Liver (tissue), 9 donors: ENCODE data around the gene ACBD3. TPM values are rescaled to one million over a fixed set of nuclear protein-coding genes. Genes with fewer than 3 reads are reported as not detected.

Experiments used
- DNase-seq: peaks from one replicate; pipeline ENCODE4 v3.0.0-alpha.2; 2017; ENCODE audit warnings: low spot score
- H3K27ac ChIP-seq, 2 donors: one replicate each; pipeline ENCODE4 v1.7.0; 2013; ENCODE audit warnings: inconsistent platforms in 2 of 2, low read length in 2 of 2, control low read depth in 1 of 2, low read depth in 1 of 2, mild to moderate bottlenecking in 1 of 2
- H3K27me3 ChIP-seq, 4 donors: one replicate each; pipeline versions ENCODE4 v1.6.1 to v1.7.0; 2013; ENCODE audit warnings: low read length in 3 of 4, inconsistent platforms in 1 of 4, mild to moderate bottlenecking in 1 of 4, moderate library complexity in 1 of 4; ENCODE audit not compliant: control insufficient read depth in 4 of 4, insufficient read depth in 4 of 4
- H3K36me3 ChIP-seq, 4 donors: one replicate each; pipeline versions ENCODE4 v1.6.1 to v1.7.0; 2013; ENCODE audit warnings: low read length in 3 of 4, mild to moderate bottlenecking in 3 of 4, low read depth in 1 of 4, moderate library complexity in 1 of 4; ENCODE audit not compliant: control insufficient read depth in 4 of 4, insufficient read depth in 3 of 4
- H3K4me1 ChIP-seq, 4 donors: one replicate each; pipeline versions ENCODE4 v1.6.1 to v1.7.0; 2013; ENCODE audit warnings: low read length in 3 of 4, mild to moderate bottlenecking in 3 of 4, moderate library complexity in 1 of 4; ENCODE audit not compliant: control insufficient read depth in 4 of 4, insufficient read depth in 4 of 4
- H3K4me3 ChIP-seq, 3 donors: one replicate each; pipeline versions ENCODE4 v1.6.1 to v1.7.0; 2013; ENCODE audit warnings: low read length in 3 of 3, control low read depth in 1 of 3, low read depth in 1 of 3, mild to moderate bottlenecking in 1 of 3
- H3K9ac ChIP-seq, 2 donors: one replicate each; pipeline ENCODE4 v1.7.0; 2013; ENCODE audit warnings: low read length in 2 of 2, mild to moderate bottlenecking in 2 of 2, moderate library complexity in 2 of 2, control low read depth in 1 of 2, low read depth in 1 of 2
- H3K9me3 ChIP-seq, 4 donors: one replicate each; pipeline versions ENCODE4 v1.6.1 to v1.7.0; 2013; ENCODE audit warnings: low read length in 3 of 4; ENCODE audit not compliant: control insufficient read depth in 4 of 4
- EGR1 ChIP-seq, 2 donors: IDR thresholded peaks; 2 replicates each; pipeline ENCODE4 v1.6.1; 2016 to 2018; ENCODE audit warnings: antibody characterized with exemption in 2 of 2, low read depth in 2 of 2
- FOXA1 ChIP-seq: IDR thresholded peaks from 2 replicates; pipeline ENCODE4 v1.6.1; 2016; ENCODE audit warnings: antibody characterized with exemption
- FOXA2 ChIP-seq: IDR thresholded peaks from 2 replicates; pipeline ENCODE4 v1.6.1; 2016; ENCODE audit warnings: antibody characterized with exemption
- GABPA ChIP-seq, 2 donors: IDR thresholded peaks in 1 of 2; conservative IDR thresholded peaks in 1 of 2; 2 replicates each; pipeline ENCODE4 v1.6.1; 2016; ENCODE audit warnings: antibody characterized with exemption in 2 of 2, mild to moderate bottlenecking in 1 of 2, moderate library complexity in 1 of 2
- HNF4A ChIP-seq, 2 donors: conservative IDR thresholded peaks; 2 replicates each; pipeline ENCODE4 v1.6.1; 2016; ENCODE audit warnings: antibody characterized with exemption in 2 of 2, mild to moderate bottlenecking in 2 of 2
- HNF4G ChIP-seq: IDR thresholded peaks from 2 replicates; pipeline ENCODE4 v1.6.1; 2016; ENCODE audit warnings: antibody characterized with exemption
- JUND ChIP-seq, 2 donors: IDR thresholded peaks; 2 replicates each; pipeline ENCODE4 v1.6.1; 2016; ENCODE audit warnings: antibody characterized with exemption in 2 of 2
- MAX ChIP-seq: IDR thresholded peaks from 2 replicates; pipeline ENCODE4 v1.6.1; 2016; ENCODE audit warnings: antibody characterized with exemption
- NR2F2 ChIP-seq: IDR thresholded peaks from 2 replicates; pipeline ENCODE4 v1.6.1; 2016; ENCODE audit warnings: antibody characterized with exemption
- RAD21 ChIP-seq, 2 donors: IDR thresholded peaks; 2 replicates each; pipeline ENCODE4 v1.6.1; 2016; ENCODE audit warnings: antibody characterized with exemption in 2 of 2, mild to moderate bottlenecking in 2 of 2
- SP1 ChIP-seq: IDR thresholded peaks from 2 replicates; pipeline ENCODE4 v1.6.1; 2018; ENCODE audit warnings: antibody characterized with exemption, mild to moderate bottlenecking
- TAF1 ChIP-seq: conservative IDR thresholded peaks from 2 replicates; pipeline ENCODE4 v1.6.1; 2016; ENCODE audit warnings: antibody characterized with exemption, mild to moderate bottlenecking
- YY1 ChIP-seq: IDR thresholded peaks from 2 replicates; pipeline ENCODE4 v1.6.1; 2016; ENCODE audit warnings: antibody characterized with exemption, mild to moderate bottlenecking
- WGBS: extraction: QIAGEN DNeasy Blood & Tissue Kit; methylation state at CpG from one replicate; pipeline ENCODE4 v1.1.7; 2013; 5-methylcytosine and 5-hydroxymethylcytosine counted together
- polyA plus RNA-seq, 2 donors: library from polyadenylated mRNA; stranded (reverse) in 1 of 2; unstranded in 1 of 2; fragments of 200-250 nt in 1 of 2; fragments of >200 nt in 1 of 2; fragmentation: Nextera tagmentation in 1 of 2; extraction: Ambion mirVana in 1 of 2; gene quantifications; one replicate each; pipeline versions ENCODE4 v1.2.1 to v1.2.3, GENCODE V29; 2013 to 2015
- total RNA-seq, 2 donors: library from RNA; depleted of rRNA; stranded (reverse); fragments of >200 nt; gene quantifications; one replicate each; pipeline ENCODE4 v1.2.3, GENCODE V29; 2014
- TF ChIP-seq, protein P1 (sequence below): IDR thresholded peaks from 2 replicates; pipeline ENCODE4 v1.6.1; 2016; ENCODE audit warnings: antibody characterized with exemption
- TF ChIP-seq, protein P2 (sequence below): IDR thresholded peaks from 2 replicates; pipeline ENCODE4 v1.6.1; 2016; ENCODE audit warnings: antibody characterized with exemption
- TF ChIP-seq, protein P3 (sequence below): fragments of 150-350 bp; IDR thresholded peaks from 2 replicates; pipeline ENCODE4 v1.5.1; 2017; ENCODE audit warnings: improper control_type of control experiment, low read depth, low read length; ENCODE audit not compliant: missing input control
- donor health status: healthy.
- donor health status: healthy.
- donor health status: healthy.
- donor health status: healthy.
- donor health status: healthy.

Gene ACBD3
- total and polyA plus RNA-seq, 4 donors = 9.0 to 26.9 (median 14.1) TPM

DNA sequence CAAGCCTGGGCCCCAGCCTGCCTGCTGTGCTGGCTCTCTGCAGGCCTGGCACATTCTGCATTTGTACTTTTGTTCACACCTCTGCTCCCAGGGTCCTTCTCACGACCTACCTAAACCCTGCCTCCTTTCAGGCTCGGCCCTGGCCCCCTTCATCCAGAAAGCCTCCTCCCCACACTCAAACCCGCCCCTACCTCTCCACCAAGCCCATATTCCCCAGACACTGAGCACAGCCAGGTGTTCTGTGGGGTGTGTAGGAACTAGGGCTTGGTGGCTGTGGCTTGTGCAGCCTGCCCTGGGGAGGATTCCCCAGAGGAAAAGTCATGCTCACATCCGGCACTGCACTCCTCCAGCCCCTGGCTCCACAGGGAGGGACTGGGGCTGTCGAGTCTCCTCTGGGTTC lies 28.7 kb upstream of the ACBD3 start:
- Histone ChIP-seq H3K4me1 (no peaks in the 10 kb centered on the region), H3K9me3 (no peaks in the 10 kb centered on the region), H3K27me3 (no peaks in the 10 kb centered on the region), H3K27ac (no peak overlapping the region), H3K36me3 (no peaks in the 10 kb centered on the region), H3K9ac (no peak overlapping the region), H3K4me3 (no peak overlapping the region)
- TF ChIP-seq YY1 (no peak), TAF1 (no peak), GABPA (IDR thresholded peaks at IDR 0.05 in 1 of 2, conservative IDR thresholded peaks at IDR 0.05 in 1 of 2) (no peak), HNF4A (conservative IDR thresholded peaks at IDR 0.05) (no peak), MAX (no peak), HNF4G (no peak), NR2F2 (no peak), SP1 (no peak), FOXA1 (no peak), EGR1 (IDR thresholded peaks at IDR 0.05; ENCODE audit: low read depth in 2 of 2) (no peak), RAD21 (IDR thresholded peaks at IDR 0.05) (no peak)
- TF ChIP-seq, protein P1, sequence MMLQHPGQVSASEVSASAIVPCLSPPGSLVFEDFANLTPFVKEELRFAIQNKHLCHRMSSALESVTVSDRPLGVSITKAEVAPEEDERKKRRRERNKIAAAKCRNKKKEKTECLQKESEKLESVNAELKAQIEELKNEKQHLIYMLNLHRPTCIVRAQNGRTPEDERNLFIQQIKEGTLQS = no peak
- TF ChIP-seq, protein P2, sequence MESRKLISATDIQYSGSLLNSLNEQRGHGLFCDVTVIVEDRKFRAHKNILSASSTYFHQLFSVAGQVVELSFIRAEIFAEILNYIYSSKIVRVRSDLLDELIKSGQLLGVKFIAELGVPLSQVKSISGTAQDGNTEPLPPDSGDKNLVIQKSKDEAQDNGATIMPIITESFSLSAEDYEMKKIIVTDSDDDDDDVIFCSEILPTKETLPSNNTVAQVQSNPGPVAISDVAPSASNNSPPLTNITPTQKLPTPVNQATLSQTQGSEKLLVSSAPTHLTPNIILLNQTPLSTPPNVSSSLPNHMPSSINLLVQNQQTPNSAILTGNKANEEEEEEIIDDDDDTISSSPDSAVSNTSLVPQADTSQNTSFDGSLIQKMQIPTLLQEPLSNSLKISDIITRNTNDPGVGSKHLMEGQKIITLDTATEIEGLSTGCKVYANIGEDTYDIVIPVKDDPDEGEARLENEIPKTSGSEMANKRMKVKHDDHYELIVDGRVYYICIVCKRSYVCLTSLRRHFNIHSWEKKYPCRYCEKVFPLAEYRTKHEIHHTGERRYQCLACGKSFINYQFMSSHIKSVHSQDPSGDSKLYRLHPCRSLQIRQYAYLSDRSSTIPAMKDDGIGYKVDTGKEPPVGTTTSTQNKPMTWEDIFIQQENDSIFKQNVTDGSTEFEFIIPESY = no peak
- 84% methylated on average over 5 of the region's 5 CpGs for WGBS
- no peak for DNase-seq

DNA sequence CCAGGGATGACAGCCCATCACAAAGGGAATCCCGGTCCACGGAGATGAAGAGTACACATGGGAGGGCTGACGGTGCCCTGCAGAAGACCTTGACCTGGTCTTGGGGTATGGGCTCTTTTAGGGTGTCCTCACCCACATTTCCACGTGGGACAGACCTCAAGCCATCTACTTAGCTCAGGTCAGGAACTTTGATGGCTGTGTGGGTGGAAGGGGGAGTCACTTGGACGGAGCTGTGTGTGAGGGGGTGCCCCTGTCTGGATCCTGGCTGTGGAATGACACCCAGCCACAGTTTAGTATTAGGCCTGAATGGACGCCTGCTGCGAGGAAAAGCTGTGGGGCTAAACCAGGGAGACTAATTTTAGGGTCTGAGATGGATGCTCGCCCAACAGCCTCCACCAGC lies 26.0 kb upstream of the ACBD3 start:
- DNase-seq = no peak
- WGBS = 87% methylated on average over 8 of the region's 8 CpGs
- Histone ChIP-seq H3K36me3 (no peaks in the 10 kb centered on the region), H3K27me3 (no peaks in the 10 kb centered on the region), H3K4me1 (no peaks in the 10 kb centered on the region), H3K4me3 (no peak overlapping the region), H3K9me3 (no peaks in the 10 kb centered on the region), H3K27ac (no peak overlapping the region), H3K9ac (no peak overlapping the region)
- no peak for TF ChIP-seq RAD21 (IDR thresholded peaks at IDR 0.05)
- TF ChIP-seq, protein P1 = no peak
- TF ChIP-seq SP1 = no peak
- no peak for TF ChIP-seq GABPA (IDR thresholded peaks at IDR 0.05 in 1 of 2, conservative IDR thresholded peaks at IDR 0.05 in 1 of 2)
- TF ChIP-seq HNF4A (conservative IDR thresholded peaks at IDR 0.05) = no peak
- TF ChIP-seq YY1 = no peak
- TF ChIP-seq EGR1 (IDR thresholded peaks at IDR 0.05; ENCODE audit: low read depth in 2 of 2) = no peak
- no peak for TF ChIP-seq JUND (IDR thresholded peaks at IDR 0.05)
- no peak for TF ChIP-seq NR2F2
- no peak for TF ChIP-seq FOXA2
- TF ChIP-seq, protein P3, sequence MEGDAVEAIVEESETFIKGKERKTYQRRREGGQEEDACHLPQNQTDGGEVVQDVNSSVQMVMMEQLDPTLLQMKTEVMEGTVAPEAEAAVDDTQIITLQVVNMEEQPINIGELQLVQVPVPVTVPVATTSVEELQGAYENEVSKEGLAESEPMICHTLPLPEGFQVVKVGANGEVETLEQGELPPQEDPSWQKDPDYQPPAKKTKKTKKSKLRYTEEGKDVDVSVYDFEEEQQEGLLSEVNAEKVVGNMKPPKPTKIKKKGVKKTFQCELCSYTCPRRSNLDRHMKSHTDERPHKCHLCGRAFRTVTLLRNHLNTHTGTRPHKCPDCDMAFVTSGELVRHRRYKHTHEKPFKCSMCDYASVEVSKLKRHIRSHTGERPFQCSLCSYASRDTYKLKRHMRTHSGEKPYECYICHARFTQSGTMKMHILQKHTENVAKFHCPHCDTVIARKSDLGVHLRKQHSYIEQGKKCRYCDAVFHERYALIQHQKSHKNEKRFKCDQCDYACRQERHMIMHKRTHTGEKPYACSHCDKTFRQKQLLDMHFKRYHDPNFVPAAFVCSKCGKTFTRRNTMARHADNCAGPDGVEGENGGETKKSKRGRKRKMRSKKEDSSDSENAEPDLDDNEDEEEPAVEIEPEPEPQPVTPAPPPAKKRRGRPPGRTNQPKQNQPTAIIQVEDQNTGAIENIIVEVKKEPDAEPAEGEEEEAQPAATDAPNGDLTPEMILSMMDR = no peak
